ENCODE data around the gene SYVN1.
A peak's percentile ranks its signal among the peaks of the same experiment; 100 is the strongest.

Gene SYVN1

DNA sequence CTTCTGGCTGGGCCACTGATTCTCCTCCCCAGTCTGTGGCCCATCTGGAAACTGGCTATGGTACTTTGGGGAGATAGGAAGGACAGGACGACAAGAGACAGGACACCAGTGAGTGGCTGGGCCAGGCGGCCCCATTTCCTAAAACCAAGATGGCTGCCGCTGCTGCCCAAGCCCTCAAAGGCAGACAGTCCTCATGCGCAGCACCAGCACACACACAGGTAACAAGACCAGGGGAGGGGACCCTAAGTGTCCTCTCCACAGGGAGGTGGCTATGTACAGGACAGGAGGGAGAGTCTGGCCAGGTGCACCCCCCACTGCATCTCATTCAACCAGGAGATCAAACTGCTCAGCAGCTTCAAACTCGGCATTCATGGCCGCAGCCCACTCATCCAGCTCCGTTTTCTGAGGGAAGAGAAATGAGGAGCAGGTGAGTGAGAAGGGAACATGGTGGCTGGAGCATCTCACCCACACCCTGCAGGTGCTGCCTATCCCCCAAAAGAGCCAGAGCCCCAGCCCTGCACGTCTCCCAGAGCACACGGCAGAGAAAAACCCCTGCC lies 55.5 kb downstream of the SYVN1 start:
- no peak for DNase-seq (ENCODE audit: low read depth in 1 of 2, low spot score in 1 of 2)
- in situ Hi-C loops (cut with HindIII; ENCODE audit: low pct_unique_long_range_greater_than_20kb, low sequenced_read_pairs) = no loop called here
- TF ChIP-seq JUND (IDR thresholded peaks at IDR 0.05; ENCODE audit: low read depth) = no peak

DNA sequence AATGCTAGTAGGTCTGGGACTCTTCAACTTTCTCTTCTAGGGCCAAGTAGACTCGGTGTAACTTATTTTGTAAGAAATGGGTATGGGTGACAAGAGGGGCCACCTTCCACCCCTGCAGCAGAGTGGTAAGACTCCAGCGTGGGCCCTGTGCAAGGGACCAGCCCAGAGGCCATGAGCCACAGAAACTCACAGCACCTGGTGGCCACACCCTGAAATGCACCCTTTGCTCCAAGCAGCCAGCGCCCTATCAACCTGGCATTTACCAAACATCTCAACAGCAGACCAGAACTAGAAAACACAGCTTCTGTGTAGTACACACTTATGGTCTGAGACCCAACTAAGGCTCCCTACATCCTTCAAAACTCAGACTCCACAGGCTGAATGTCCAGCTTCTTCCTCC lies 56.2 kb downstream of the SYVN1 start:
- DNase-seq (ENCODE audit: low read depth in 1 of 2, low spot score in 1 of 2) = peak; percentile 52 to 71
- no peak for TF ChIP-seq JUND (IDR thresholded peaks at IDR 0.05; ENCODE audit: low read depth)
- in situ Hi-C loops (cut with HindIII; ENCODE audit: low pct_unique_long_range_greater_than_20kb, low sequenced_read_pairs) = no loop called here

- DNase-seq (ENCODE audit: low read depth in 1 of 2, low spot score in 1 of 2) = no peak
- in situ Hi-C loops (cut with HindIII; ENCODE audit: low pct_unique_long_range_greater_than_20kb, low sequenced_read_pairs) = no loop called here
- TF ChIP-seq JUND (IDR thresholded peaks at IDR 0.05; ENCODE audit: low read depth) = no peak
These were observed 56.9 kb downstream of the SYVN1 start for GRCh38 chr11:65077451-65077850.
